ENCODE results near the gene GLIPR1L2.
"Not testable (repeated sequence)": the region's sequence is repeated elsewhere in the genome, so short reads cannot be mapped to it uniquely, and the experiment has no call there.

GLIPR1L2 gene

GRCh38 chr12:75438059-75438754, 47.3 kb downstream of the GLIPR1L2 start:
- H3K4me2 ChIP-seq (ENCODE audit: low read length), result no peak overlapping the region
- no peak overlapping the region for H3K27ac ChIP-seq
- H3K4me1 ChIP-seq, result no peaks in the 10 kb centered on the region
- H3K9ac ChIP-seq, result no peak overlapping the region
- no peaks in the 10 kb centered on the region for H3K9me3 ChIP-seq (ENCODE audit: control insufficient read depth, low read length)
- no peak for TF ChIP-seq CTCF (IDR thresholded peaks at IDR 0.05)
- H3K27me3 ChIP-seq (ENCODE audit: control insufficient read depth, insufficient read depth, low read length), result no peaks in the 10 kb centered on the region
- H2AFZ ChIP-seq, result no peak overlapping the region
- no peaks in the 10 kb centered on the region for H3K79me2 ChIP-seq
- no peak overlapping the region for H3K4me3 ChIP-seq (ENCODE audit: low read depth, low read length)
- H3K36me3 ChIP-seq (ENCODE audit: control insufficient read depth, insufficient read depth, low read length), result no peaks in the 10 kb centered on the region

GRCh38 chr12:75439048-75439447, 48.2 kb downstream of the GLIPR1L2 start:
- H3K27me3 ChIP-seq (ENCODE audit: control insufficient read depth, insufficient read depth, low read length), result no peaks in the 10 kb centered on the region
- no peak for TF ChIP-seq CTCF (IDR thresholded peaks at IDR 0.05)
- no peak overlapping the region for H3K4me2 ChIP-seq (ENCODE audit: low read length)
- H3K9me3 ChIP-seq (ENCODE audit: control insufficient read depth, low read length), result no peaks in the 10 kb centered on the region
- no peak overlapping the region for H3K27ac ChIP-seq
- H3K4me3 ChIP-seq (ENCODE audit: low read depth, low read length), result no peak overlapping the region
- H3K79me2 ChIP-seq, result no peaks in the 10 kb centered on the region
- H3K36me3 ChIP-seq (ENCODE audit: control insufficient read depth, insufficient read depth, low read length), result no peaks in the 10 kb centered on the region
- H3K9ac ChIP-seq, result no peak overlapping the region
- H2AFZ ChIP-seq, result no peak overlapping the region
- no peaks in the 10 kb centered on the region for H3K4me1 ChIP-seq

GRCh38 chr12:75439930-75440329, 49.0 kb downstream of the GLIPR1L2 start:
- no peak for TF ChIP-seq CTCF (IDR thresholded peaks at IDR 0.05)
- Histone ChIP-seq H3K27me3 (ENCODE audit: control insufficient read depth, insufficient read depth, low read length) (no peaks in the 10 kb centered on the region), H3K9me3 (ENCODE audit: control insufficient read depth, low read length) (no peaks in the 10 kb centered on the region), H3K4me1 (no peaks in the 10 kb centered on the region), H3K4me3 (ENCODE audit: low read depth, low read length) (no peak overlapping the region), H3K9ac (no peak overlapping the region), H2AFZ (no peak overlapping the region), H3K79me2 (no peaks in the 10 kb centered on the region), H3K27ac (no peak overlapping the region), H3K4me2 (ENCODE audit: low read length) (no peak overlapping the region), H3K36me3 (ENCODE audit: control insufficient read depth, insufficient read depth, low read length) (no peaks in the 10 kb centered on the region)

GRCh38 chr12:75441687-75442449, 51.0 kb downstream of the GLIPR1L2 start:
- not testable (repeated sequence) for H3K4me3 ChIP-seq (ENCODE audit: low read depth, low read length); H3K9me3 ChIP-seq (ENCODE audit: control insufficient read depth, low read length); H3K9ac ChIP-seq; H3K27ac ChIP-seq; H3K27me3 ChIP-seq (ENCODE audit: control insufficient read depth, insufficient read depth, low read length); H3K36me3 ChIP-seq (ENCODE audit: control insufficient read depth, insufficient read depth, low read length); H3K79me2 ChIP-seq; H2AFZ ChIP-seq; H3K4me2 ChIP-seq (ENCODE audit: low read length); H3K4me1 ChIP-seq

- H3K9ac ChIP-seq; H3K4me2 ChIP-seq (ENCODE audit: low read length); H2AFZ ChIP-seq; H3K79me2 ChIP-seq; H3K36me3 ChIP-seq (ENCODE audit: control insufficient read depth, insufficient read depth, low read length); H3K9me3 ChIP-seq (ENCODE audit: control insufficient read depth, low read length); H3K4me3 ChIP-seq (ENCODE audit: low read depth, low read length); H3K27ac ChIP-seq; H3K4me1 ChIP-seq; H3K27me3 ChIP-seq (ENCODE audit: control insufficient read depth, insufficient read depth, low read length): not testable (repeated sequence)
Observed at GRCh38 chr12:75442454-75442853, 51.6 kb downstream of the GLIPR1L2 start.

Data from parathyroid adenoma (tissue), 2 donors.